ENCODE data around the gene COL8A2.

Gene COL8A2

DNA sequence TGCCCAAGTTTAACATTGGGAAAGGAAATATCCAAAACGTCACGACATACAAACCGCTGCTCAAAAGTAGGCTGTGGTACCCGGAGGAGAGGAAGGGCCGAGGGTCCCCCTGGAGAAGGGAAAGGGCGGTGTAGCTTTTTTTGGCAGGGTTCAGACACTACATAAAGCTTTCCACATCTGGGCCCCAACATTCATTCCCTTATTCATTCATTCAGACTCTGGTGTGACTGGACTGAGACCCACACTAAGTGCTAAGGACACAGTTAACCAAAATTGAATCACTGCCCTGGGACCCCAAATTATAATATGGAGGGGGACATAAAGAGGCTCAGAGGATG is 10.3 kb upstream of the COL8A2 start:
- no peak for DNase-seq

DNA sequence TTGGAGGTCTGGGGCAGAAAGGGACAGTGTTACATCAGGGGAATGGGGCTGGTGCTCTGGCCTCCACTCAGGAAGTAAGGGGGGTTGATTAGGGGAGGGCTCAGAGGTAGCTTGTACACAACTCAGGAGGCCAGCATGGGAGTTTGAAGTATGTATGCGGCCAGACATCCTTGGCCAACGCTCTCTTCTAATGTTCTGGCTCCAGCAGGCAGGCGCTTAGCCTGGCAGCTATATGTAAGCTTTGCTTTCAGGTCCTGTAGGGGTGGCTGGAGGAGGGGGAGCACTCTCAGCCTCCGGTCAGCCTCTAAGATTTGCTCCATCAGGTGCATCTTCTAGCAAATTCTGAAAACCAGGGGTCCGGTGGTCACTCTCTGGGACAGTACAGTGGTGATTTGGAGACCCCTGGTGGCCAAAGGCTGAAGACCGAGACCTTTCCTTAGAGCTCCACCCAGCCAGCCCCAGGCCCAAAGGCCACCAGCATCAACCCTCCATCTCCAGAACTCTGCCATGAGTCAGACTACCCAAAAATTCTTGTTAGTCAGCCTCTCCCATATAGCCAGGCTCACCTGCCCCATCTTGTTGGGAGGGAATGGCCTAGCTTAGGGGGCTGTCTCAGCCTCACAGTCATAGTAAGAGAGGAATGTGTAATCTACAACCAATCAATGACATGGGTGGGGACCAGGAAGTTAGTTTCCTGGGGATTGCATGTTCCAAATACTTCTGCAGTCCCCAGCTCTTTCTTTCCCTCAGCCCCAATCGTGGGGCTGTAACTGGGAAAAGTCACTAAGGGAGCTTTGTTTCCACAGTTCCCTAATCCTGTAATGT is 9.7 kb upstream of the COL8A2 start:
- DNase-seq = peak; percentile 74

DNA sequence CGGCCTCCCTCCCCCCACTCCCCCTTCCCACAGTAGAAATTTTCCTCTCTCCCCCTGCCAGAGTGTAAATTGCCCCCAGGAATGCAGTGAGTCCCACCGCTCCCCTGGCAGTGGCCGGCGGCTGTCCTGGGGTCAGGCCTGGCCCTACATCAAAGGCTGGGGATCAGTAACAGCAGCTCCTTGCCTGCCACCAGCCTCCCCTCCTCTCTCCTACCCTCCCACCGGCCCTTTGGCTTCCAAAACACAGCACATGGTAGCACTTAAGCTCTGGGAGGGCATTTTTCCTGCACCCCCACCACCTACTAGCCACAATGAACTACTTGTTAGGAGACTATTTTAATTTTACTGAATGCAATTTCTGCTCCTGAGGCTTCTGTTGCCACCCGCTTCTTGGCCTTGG is 9.0 kb upstream of the COL8A2 start:
- no peak for DNase-seq

DNA sequence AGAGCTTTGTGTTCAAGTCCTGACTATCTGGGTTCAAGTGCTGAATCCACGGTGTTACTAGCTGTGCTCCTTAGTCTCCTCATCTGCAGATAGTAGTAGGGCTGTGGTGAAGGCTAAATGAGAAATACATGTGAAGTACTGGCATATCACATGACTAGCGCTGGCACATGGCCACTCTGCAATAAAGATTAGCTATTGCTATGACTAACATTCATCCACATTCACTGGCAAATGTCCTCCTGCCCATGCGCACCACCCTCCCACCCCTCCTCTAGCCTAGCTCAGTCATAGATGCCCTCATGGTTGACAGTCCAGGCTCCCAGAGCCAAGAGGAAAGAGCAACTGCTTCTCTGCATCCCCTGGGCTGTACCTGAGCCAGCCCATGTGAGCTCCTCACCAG is 8.5 kb upstream of the COL8A2 start:
- DNase-seq = no peak

DNA sequence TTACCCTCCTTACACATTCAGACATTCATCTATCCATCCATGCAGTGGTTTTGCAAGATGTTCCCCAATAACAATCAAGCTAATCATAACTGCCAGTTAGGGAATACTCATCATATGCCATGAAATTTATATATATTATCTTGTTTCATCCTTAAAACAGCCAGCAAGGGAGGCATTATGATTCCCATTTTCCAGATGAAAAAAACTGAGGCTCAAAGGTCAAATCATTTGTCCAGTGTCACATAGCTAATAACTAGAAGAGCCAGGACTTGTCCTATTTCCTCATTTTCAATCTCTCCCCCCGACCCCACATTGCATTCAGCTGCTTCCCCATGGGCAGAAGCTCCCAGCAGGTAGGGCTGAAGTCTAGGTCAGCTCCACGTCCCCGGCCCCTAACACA is 7.0 kb upstream of the COL8A2 start:
- no peak for DNase-seq

DNA sequence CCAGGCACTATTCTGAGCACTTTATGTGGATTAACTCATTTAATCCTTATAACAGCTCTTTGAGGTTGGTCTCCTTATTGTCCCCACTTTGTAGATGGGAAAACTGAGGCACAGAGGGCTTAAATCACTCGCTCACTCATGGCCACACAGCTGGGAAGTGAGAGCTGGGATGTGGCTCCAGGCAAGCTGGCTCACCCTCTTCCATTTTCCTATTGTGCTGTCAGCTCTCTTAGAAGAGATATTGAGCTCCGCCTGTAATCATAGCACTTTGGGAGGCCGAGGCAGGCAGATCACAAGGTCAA is 3.8 kb upstream of the COL8A2 start:
- DNase-seq = no peak

DNA sequence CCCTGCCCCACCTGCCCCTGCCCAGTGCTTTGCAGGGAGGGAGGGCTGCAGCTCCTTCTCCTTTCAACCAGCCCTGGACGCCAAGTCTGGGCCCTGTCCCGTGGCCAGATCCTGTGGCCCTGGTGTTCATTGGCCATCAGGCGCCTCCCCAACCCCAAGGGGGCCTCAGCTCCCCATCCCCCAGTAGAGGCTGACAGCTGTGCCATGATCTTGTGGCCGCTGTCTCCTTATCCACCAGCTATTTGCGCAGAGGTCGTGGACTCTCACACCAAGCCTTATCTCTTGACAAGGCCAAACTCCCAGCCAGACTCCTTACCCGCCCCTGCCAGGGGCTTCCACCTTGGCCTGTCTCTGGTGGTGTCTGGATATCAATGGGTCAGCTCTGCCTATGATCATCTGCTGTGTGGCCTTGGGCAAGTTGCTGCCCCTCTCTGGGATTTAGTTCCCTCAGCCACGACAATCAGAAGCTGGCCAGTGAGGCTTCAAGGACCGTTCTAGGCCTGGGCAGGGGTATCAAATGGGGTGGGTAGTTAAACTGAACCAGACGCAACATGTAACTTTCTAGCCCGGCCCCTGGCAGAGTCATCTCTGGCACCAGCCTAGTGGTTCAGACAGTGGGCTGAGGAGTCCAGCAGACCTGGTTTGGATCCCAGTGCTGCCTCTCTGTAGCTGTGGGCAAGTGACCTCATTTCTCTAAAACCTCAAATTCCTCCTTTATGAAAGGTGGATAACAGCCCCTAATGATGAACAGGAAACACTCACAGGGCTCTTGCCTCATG is 3.3 kb upstream of the COL8A2 start:
- DNase-seq = no peak

DNA sequence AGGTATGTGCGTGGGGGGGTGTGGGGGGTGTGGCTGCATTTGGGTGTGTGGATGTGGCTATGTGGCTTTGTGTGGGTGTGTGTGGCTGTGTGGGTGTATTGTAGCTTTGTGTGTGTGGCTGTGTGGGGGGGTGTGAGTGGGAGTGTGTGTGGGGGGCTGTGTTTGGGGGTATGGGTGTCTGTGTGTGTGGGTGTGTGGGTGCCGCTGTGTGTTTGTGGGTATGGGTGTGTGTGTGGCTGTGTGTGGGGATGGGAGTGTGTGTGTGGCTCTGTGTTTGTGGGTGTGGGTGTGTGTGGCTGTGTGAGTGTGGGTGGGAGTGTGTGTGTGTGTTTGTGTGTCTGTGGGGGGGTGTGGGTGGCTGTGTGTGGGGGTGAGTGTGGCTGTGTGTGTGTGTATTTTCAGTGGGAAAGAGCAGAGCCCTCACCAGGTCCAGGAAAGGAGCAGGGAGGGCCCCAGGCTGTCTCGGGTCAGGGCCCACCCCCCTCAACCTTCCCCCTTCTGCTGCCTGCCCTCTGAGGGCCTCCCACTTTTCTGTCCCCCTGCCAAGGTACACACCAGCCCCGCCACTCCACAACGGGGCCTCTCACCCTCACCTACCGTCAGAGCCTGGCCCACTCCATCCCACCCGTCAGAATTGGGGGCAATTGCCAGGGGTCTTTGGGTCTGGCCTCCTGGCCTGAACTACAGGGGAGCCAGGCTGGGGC is 1.9 kb upstream of the COL8A2 start:
- no peak for DNase-seq

DNA sequence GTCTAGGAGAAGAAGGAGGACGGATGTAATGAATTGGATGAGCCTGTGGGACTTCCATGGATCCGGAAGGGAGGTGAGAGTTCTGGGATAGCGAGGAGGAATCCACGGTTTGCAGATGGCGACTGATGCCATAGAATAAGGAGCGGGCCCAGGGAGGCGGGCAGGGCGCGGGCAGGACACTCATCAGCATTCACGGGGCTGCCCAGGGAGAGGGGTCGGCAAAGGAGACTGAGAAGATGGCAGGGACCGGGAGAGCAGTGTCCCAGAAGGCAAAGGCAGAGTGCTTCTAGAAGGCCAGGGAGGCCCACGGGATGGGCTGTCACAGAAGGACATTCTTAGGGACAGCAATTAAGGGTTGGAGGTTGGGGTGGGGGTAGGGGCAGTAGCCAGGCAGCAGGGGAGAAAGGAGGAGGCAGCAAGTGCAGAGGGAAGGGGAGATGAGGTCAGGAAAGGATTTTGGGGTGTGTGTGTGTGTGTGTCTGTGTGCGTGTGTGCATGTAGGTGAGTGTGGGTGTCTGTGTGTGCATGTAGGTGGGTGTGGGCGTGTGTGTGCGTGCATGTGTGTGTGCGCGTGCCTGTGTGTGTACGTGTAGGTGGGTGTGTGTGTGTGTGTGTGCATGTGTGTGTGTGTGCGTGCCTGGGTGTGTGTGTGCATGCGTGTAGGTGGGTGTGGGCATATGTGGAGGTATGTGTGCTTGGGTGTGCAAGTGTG is 1.1 kb upstream of the COL8A2 start:
- DNase-seq = no peak

DNA sequence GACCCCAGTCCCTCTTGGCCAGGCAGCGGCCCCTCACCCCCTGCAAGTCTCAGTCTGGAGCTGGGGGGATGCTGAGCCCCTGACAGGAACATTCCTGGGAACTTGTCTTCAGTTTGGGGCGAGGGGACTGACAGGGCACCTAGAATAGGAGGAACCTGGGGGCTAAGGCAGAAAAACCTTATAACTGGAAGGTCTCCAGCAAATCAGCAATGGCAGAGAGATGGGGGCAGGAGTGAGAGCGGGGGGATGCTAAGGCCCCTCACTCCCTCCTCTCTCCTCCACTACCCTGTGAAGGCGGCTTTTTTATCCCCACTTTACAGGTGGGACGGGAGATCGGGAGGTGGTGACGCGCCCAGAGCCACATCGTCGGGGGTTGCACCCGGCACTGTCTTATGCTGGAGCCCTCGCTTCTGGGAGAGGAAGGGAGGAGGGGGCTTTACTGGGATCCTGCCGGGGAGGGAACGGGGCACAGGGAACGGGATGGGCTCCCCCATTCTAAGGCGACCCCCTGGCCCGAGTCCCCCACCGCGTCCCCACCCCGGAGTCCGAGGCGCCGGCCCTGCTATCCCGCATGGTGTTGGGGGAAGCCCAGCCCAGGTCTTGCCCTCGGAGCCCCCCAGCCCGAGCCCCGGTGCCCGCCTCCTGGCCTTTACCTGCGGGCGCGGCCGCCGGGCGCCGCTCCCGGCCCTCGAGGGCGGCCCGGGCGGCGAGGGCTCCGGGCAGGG is 456 bp downstream of the COL8A2 start:
- DNase-seq = no peak

DNA sequence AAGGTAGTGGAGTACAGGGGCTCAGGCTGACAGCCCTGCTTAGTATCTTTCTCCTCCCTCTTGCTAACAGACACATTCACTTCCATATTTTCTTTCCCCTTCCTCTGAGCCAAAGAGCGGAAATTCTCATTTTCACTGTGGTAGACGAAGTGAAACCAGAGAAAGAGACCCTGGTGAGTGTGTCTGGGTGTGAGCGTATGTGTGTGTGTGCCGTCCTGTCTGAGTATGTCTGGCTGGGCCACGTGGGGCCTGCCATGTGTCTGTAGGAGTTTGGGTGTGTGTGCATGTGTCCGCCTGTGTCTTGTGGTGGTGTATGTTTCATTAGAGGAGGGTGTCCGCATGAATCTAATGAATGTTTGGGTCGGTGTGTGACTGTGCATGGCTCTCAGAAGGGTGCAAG is 1.7 kb downstream of the COL8A2 start:
- peak; percentile 30 for DNase-seq

DNA sequence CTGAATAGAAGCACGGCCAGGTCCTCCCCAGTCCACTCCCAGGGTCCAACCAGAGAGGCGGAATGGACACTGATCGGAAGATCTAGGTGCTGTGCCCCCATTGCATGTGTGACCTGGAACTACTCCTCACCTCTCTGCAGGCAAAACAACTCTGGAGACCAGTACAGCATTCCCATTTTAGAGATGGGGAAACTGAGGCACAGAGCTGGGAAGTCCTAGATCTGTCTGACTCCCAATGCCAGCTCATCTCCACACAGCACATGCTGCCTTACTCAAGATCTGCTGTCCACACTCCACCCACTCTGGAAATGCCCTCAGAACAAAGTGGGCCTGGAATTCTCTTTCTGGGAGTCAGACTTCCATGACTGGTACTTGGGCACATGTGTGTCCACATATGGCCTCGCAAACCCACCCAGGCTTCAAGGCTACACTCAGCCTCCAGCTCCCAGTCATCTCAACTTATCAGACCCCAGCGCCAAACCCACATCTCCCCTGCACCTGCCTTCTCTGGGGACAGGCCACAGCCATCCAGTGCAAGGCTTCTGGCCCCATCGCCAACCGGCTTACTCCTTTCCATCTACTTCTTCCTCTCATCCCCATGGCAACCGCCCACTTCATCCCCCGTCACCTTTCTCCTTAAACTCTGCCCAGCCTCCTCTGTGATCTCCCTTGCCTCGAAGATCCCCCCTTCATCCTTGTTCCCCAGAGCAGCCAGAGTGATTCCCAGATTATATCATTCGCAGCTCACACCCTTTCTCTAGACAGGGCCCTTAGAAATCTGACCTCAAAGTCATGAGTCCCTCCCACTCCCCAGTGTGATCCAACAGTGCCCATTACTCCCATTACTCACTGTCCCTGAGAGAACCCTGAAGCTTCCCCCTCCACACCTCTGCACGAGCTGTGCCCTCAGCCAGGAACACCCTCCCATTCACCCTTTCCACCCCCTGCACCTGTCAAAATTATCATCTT is 2.7 kb downstream of the COL8A2 start:
- DNase-seq = no peak

DNA sequence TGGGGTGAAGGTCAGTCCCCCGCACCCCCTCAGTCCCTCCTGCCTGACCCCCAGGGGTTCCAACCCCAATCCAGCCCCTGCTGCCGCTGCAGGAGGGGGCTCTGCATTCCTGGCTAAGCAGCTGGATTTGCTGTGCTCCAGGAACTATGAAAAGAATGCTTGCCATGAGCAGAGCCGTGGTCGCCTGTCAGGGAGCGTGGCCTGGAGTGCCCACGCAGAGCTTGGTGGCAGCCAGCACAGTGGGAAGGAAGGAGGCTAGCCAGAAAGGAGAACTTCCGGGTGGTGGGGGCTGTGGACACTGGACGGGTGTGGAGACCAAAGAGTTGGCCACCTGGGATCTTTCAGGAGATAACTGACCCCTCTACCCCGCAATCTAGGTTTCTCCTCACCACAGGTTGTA is 5.6 kb downstream of the COL8A2 start:
- no peak for DNase-seq

DNA sequence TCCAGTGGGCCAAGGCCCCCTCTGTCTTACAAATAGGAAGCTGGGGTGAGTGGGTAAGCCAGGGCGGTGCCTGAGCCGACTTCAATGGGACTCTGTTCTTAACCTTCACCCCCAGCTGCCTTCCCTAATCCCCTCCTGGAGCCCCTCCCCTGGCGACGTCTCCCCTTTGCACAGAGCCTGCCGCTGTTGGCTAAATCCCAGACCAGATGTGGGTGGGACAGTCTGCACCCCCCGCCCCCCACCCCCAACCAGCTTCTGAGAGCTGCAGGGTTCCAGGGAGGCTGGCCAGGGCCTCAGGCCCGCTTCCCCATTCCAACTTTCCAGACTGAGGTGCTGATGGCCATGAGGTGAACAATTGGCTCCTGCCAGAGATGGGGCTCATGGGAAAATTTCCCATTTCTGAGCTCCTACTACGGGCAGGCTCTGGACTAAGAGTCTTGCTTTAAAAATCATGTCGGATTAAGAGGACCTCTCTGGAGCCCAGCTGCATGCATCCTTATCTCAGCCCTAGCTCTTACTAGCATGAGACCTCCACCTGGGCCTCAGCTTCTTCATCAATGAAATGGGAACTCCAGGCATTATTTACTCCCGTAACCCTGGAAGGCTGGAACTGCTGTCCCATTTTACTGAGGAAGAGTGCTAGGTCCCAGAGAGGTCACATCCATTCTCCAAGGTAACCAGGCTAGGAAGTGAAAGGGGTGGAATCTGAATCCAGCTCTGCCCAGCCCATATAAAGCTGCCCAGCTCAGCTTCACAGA is 6.4 kb downstream of the COL8A2 start:
- no peak for DNase-seq

DNA sequence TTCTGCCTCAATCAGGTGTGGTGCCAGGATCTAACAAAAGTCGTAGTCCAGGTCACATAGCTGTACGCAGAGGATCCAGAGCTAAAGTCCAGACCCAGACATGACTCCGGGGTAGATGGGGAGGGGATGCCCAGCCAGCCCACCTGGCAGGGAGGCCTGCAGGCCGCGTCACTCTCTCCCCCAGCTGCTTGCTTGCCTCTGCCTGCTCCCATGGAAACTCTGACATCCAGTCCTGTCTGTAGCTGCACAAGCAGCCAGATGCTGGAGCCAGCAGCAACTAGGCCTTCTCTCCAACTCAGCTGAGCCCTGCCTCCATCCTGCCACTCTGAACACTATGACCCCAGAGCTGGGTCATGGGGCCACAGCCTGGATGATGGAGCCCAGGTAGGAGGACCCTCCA is 8.1 kb downstream of the COL8A2 start:
- no peak for DNase-seq

DNA sequence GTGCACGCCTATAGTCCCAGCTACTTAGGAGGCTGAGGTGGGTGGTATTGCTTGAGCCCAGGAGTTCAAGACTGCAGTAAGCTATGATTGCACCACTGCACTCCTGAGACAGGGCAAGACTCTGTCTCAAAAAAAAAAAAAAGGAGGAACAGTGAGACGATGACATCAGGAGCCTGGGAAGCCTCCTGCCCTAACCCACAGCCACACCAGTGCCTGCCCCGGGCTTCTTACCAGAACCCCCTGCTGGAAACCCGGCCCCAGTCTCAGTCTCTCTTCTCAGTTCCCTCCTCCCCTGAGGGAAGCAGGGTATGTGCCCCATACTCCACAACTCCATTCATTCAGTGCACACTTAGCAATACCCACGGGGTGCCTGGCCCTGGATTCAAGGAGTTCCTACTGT is 9.1 kb downstream of the COL8A2 start:
- DNase-seq = no peak

DNA sequence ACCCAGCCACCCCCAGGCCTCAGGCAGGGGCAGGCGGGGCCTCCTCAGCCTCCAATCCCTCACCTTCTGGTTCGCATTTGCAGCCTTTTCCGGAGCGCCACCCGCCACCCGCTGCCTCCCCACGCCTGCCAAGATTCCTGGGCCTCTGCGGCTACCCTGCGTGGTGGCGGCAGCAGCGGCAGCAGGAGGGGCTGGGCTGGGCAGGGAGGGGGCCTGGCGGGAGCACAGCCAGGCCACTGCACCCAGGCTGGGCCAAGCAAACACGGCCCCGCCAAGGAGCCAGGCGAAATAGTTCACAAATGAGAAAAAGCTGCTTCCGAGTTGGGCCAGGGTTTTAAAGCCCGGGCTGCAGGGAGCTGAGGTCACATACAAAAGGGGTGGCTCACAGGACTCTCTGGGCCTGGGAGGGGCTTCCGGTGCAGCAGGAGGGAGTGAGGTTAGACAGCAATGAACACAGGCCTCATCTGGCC is 9.8 kb downstream of the COL8A2 start:
- peak; percentile 31 for DNase-seq

DNA sequence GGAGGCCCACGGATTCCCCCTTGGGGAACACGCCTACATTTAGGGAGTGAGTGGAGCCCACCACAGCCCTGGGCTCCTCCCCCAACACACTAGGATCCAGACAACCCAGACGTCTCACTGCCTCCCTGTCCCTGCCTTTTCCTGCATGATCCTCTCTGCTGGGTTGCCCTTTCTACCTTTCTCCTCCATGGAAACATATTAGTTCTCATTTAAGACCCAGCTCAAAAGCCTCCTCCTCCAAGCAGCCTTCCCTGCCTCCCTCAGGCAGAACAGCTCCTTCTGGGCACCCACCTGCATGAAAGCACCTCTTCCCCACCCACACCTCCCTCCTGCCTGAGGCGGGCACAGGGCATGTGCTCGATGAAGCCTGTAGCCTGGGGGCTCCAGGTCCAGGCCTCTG is 10.7 kb downstream of the COL8A2 start:
- DNase-seq = no peak

DNA sequence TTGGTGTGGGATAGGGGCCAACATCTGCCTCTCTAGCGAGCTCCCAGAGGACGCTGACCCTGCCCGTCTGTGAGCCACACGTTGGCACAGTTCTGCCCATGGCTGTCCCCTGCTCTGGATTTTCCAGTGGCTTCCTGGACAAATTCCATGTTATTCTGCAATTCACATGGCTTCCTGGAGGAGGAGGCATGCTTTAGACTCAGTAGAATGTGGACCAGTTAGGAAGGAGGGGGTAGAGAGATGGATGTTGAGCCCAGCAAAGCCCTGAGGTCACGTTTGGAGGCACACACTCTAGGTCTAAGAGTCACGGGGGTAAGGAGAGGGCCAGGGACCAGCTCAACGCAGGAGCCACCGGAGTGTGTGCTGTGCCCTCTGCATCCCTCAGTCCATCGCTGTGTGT is 12.2 kb downstream of the COL8A2 start:
- DNase-seq = no peak

DNA sequence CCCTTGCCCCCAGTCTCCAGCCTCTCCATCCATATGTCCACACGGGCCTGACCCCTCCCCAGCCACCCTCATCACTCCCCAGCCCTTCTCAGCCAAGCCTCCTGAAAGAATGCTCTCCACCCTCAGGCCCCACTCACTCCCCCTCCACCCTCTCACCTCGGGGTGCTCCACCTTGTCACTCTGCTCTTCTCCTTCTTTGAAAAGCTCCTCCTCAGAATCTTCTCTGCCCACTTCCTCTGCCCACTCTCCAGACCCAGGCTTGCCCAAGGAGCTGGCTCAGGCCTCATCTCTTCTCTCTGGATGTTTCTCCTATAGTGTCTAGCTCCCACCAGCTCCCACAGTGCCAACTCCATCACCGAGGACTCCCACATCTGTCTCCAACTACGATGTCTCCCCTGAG is 13.9 kb downstream of the COL8A2 start:
- no peak for DNase-seq

All from midbrain (tissue), 1 donor.